Endothelial cell of umbilical vein (primary cell): Measurements from ENCODE around the gene GMPPA.

Experiments
- EZH2 ChIP-seq: IDR thresholded peaks from 2 replicates; pipeline ENCODE4 v1.6.1; 2012; ENCODE audit warnings: borderline replicate concordance, low read depth, mild to moderate bottlenecking, moderate library complexity, low read length, inconsistent platforms; ENCODE audit not compliant: severe bottlenecking
- JUN ChIP-seq: IDR thresholded peaks from 2 replicates; pipeline ENCODE4 v1.6.1; 2011; ENCODE audit warnings: borderline replicate concordance, low read depth; ENCODE audit not compliant: insufficient read length, insufficient read depth
- MYC ChIP-seq: IDR thresholded peaks from one replicate; pipeline ENCODE4 v1.6.1; 2011; ENCODE audit warnings: mild to moderate bottlenecking, low read depth, low read length
- POLR2A ChIP-seq: IDR thresholded peaks from 2 replicates; pipeline ENCODE4 v1.6.1; 2012; ENCODE audit warnings: low read depth, mild to moderate bottlenecking, control low read depth, low read length
- POLR2AphosphoS5 ChIP-seq: IDR thresholded peaks from 2 replicates; pipeline ENCODE4 v1.6.1; 2012; ENCODE audit warnings: low read depth, mild to moderate bottlenecking, control low read depth, low read length, moderate library complexity; ENCODE audit not compliant: insufficient read depth
- TF ChIP-seq, protein P1 (sequence below), 2 donors: IDR thresholded peaks; 1 replicate in 1 of 2; 2 replicates in 1 of 2; pipeline ENCODE4 v1.5.1; 2011; ENCODE audit warnings: low read length in 2 of 2, mild to moderate bottlenecking in 2 of 2, moderate library complexity in 2 of 2, control low read depth in 1 of 2, inconsistent platforms in 1 of 2, low read depth in 1 of 2; ENCODE audit not compliant: insufficient read depth in 1 of 2; ENCODE audit errors: extremely low read depth in 1 of 2
- TF ChIP-seq, protein P2 (sequence below): IDR thresholded peaks from 2 replicates; pipeline ENCODE4 v1.6.1; 2011; ENCODE audit not compliant: insufficient read depth, insufficient read length

DNA sequence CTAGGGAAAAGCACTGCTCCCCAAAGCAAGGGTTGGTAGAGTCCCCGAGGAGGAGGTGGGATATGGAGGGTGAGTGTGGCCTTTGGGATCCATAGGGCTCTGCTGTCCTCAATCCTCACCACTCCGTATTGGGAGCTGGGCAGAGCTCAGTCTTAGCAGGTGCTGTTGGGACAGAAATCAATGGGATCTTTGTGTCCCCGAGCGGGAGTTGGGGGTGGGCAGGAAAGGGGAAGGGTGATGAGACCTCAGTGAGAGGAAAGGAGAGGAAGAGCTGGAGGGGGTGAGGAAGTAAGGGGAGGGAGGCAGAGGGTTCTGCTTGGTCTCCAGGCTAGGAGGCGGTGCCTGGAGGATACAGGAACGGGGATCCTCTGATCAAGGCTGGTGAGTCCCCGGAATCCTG lies 18.2 kb downstream of the GMPPA start:
- TF ChIP-seq EZH2 (no peak), POLR2A (no peak), POLR2AphosphoS5 (no peak), JUN (no peak), MYC (no peak)
- TF ChIP-seq, protein P1, sequence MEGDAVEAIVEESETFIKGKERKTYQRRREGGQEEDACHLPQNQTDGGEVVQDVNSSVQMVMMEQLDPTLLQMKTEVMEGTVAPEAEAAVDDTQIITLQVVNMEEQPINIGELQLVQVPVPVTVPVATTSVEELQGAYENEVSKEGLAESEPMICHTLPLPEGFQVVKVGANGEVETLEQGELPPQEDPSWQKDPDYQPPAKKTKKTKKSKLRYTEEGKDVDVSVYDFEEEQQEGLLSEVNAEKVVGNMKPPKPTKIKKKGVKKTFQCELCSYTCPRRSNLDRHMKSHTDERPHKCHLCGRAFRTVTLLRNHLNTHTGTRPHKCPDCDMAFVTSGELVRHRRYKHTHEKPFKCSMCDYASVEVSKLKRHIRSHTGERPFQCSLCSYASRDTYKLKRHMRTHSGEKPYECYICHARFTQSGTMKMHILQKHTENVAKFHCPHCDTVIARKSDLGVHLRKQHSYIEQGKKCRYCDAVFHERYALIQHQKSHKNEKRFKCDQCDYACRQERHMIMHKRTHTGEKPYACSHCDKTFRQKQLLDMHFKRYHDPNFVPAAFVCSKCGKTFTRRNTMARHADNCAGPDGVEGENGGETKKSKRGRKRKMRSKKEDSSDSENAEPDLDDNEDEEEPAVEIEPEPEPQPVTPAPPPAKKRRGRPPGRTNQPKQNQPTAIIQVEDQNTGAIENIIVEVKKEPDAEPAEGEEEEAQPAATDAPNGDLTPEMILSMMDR (IDR thresholded peaks at IDR 0.05; ENCODE audit: extremely low read depth in 1 of 2, insufficient read depth in 1 of 2, low read depth in 1 of 2, low read length in 2 of 2): no peak
- TF ChIP-seq, protein P2, sequence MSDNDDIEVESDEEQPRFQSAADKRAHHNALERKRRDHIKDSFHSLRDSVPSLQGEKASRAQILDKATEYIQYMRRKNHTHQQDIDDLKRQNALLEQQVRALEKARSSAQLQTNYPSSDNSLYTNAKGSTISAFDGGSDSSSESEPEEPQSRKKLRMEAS: no peak
